GM23248 (cell line): Measurements from ENCODE around the gene EXOG. TPM values are rescaled to one million over a fixed set of nuclear protein-coding genes. Genes with fewer than 3 reads are reported as not detected.

Source experiments
- DNase-seq: peaks from one replicate; pipeline ENCODE4 v3.0.0-alpha.2; 2015
- H2AFZ ChIP-seq: fragments of 200-600 bp; sonication (generic); 2 replicates; pipeline ENCODE4 v1.6.1; 2016; ENCODE audit warnings: antibody characterized with exemption
- H3F3A ChIP-seq: fragments of 200-600 bp; sonication (generic); 2 replicates; pipeline ENCODE4 v1.6.1; 2016; ENCODE audit warnings: mild to moderate bottlenecking, antibody characterized with exemption, mixed run types; ENCODE audit not compliant: insufficient read depth
- H3K27ac ChIP-seq: fragments of 200-600 bp; sonication (generic); 2 replicates; pipeline ENCODE4 v1.5.1; 2016; ENCODE audit warnings: mild to moderate bottlenecking
- H3K27me3 ChIP-seq: fragments of 200-600 bp; sonication (generic); replicated peaks from 2 replicates; pipeline ENCODE4 v1.6.1; 2016; ENCODE audit warnings: mild to moderate bottlenecking; ENCODE audit not compliant: insufficient read depth
- H3K36me3 ChIP-seq: fragments of 200-600 bp; sonication (generic); 2 replicates; pipeline ENCODE4 v1.6.1; 2016; ENCODE audit warnings: low read depth, mild to moderate bottlenecking
- H3K4me1 ChIP-seq: fragments of 200-600 bp; sonication (generic); 2 replicates; pipeline ENCODE4 v1.6.1; 2016; ENCODE audit warnings: mild to moderate bottlenecking; ENCODE audit not compliant: insufficient read depth
- H3K4me2 ChIP-seq: fragments of 200-600 bp; sonication (generic); one replicate; pipeline ENCODE4 v1.6.1; 2016; ENCODE audit warnings: mild to moderate bottlenecking; ENCODE audit not compliant: unreplicated experiment
- H3K4me3 ChIP-seq: fragments of 200-600 bp; sonication (generic); 2 replicates; pipeline ENCODE4 v1.5.1; 2016; ENCODE audit warnings: mild to moderate bottlenecking
- H3K79me2 ChIP-seq: fragments of 200-600 bp; sonication (generic); 2 replicates; pipeline ENCODE4 v1.6.1; 2016; ENCODE audit warnings: mild to moderate bottlenecking; ENCODE audit not compliant: insufficient read depth
- H3K9ac ChIP-seq: fragments of 200-600 bp; sonication (generic); 2 replicates; pipeline ENCODE4 v1.6.1; 2016; ENCODE audit warnings: mild to moderate bottlenecking
- H3K9me2 ChIP-seq: fragments of 200-600 bp; sonication (generic); 2 replicates; pipeline ENCODE4 v1.6.1; 2016; ENCODE audit warnings: mixed run types, mild to moderate bottlenecking, moderate library complexity; ENCODE audit not compliant: insufficient read depth
- H3K9me3 ChIP-seq: fragments of 200-600 bp; sonication (generic); one replicate; pipeline ENCODE4 v1.6.1; 2017; ENCODE audit warnings: low read depth
- H4K20me1 ChIP-seq: fragments of 200-600 bp; sonication (generic); 2 replicates; pipeline ENCODE4 v1.6.0; 2016; ENCODE audit not compliant: insufficient read depth
- EZH2 ChIP-seq: fragments of 200-600 bp; sonication (generic); IDR thresholded peaks from 2 replicates; pipeline ENCODE4 v1.6.1; 2018; ENCODE audit warnings: antibody characterized with exemption, mild to moderate bottlenecking; ENCODE audit not compliant: insufficient read depth, poor library complexity, severe bottlenecking
- EZH2phosphoT487 ChIP-seq: fragments of 200-600 bp; sonication (generic); IDR thresholded peaks from 2 replicates; pipeline ENCODE4 v1.6.1; 2018; ENCODE audit warnings: antibody characterized with exemption, moderate library complexity, mild to moderate bottlenecking, low read depth; ENCODE audit not compliant: insufficient read depth
- WGBS, 2 experiments: methylation state at CpG; one replicate each; pipeline ENCODE4 v1.1.6; 2015 to 2017; ENCODE audit warnings: low lambda C conversion rate in 2 of 2, low coverage in 1 of 2; ENCODE audit errors: missing lambda C conversion rate in 2 of 2; 5-methylcytosine and 5-hydroxymethylcytosine counted together
- in situ Hi-C: fragments of 300-500 bp; cut with MboI; formaldehyde crosslinking; loops from 2 replicates; pipeline ENCODE4 v1.15.0; 2020
- polyA plus RNA-seq: library from polyadenylated mRNA; unstranded; fragments of >200 nt; fragmentation: Nextera tagmentation; extraction: Ambion mirVana; gene quantifications from 2 replicates; pipeline ENCODE4 v1.2.1, GENCODE V29; 2016
- total RNA-seq: library from RNA; depleted of rRNA; stranded (reverse); fragments of >200 nt; shearing (Covaris generic); gene quantifications from 2 replicates; pipeline ENCODE4 v1.2.3, GENCODE V29; 2014

EXOG gene
- total and polyA plus RNA-seq, 2 experiments from 2014 or later = 6.4 to 8.2 TPM

- H3K27me3 ChIP-seq = 0 out of 2 replicates have a peak, but pooled peaks cover 6% of the 10 kb centered on the region
- in situ Hi-C loops = no loop called here
- H3K4me3 ChIP-seq = no peak overlapping the region
- no peaks in the 10 kb centered on the region for H4K20me1 ChIP-seq
- DNase-seq = no peak
- no peaks in the 10 kb centered on the region for H3K79me2 ChIP-seq
- H3K4me2 ChIP-seq = no peak overlapping the region
- no peak overlapping the region for H3K9ac ChIP-seq
- H3K4me1 ChIP-seq = no peaks in the 10 kb centered on the region
- H3K9me3 ChIP-seq = no peaks in the 10 kb centered on the region
- no peaks in the 10 kb centered on the region for H3F3A ChIP-seq
- H3K36me3 ChIP-seq = no peaks in the 10 kb centered on the region
- TF ChIP-seq EZH2phosphoT487 (no peak), EZH2 (no peak)
- 34 to 40% methylated on average over 4 of the region's 4 CpGs for WGBS, 2 experiments
- H2AFZ ChIP-seq = no peak overlapping the region
- no peak overlapping the region for H3K27ac ChIP-seq
- H3K9me2 ChIP-seq = no peaks in the 10 kb centered on the region
Observed at GRCh38 chr3:38567498-38567897, 71.4 kb downstream of the EXOG start.

GRCh38 chr3:38573111-38573510 lies 77.0 kb downstream of the EXOG start:
- in situ Hi-C loops = no loop called here
- no peaks in the 10 kb centered on the region for H3K9me2 ChIP-seq
- H3K27ac ChIP-seq = no peak overlapping the region
- no peak for TF ChIP-seq EZH2phosphoT487
- TF ChIP-seq EZH2 = no peak
- peaks cover 6% of the 10 kb centered on the region; the same call in 1 of the 2 replicates for H3K27me3 ChIP-seq
- H3K36me3 ChIP-seq = no peaks in the 10 kb centered on the region
- H4K20me1 ChIP-seq = no peaks in the 10 kb centered on the region
- no peaks in the 10 kb centered on the region for H3F3A ChIP-seq
- H3K4me2 ChIP-seq = no peak overlapping the region
- no peaks in the 10 kb centered on the region for H3K79me2 ChIP-seq
- H3K4me3 ChIP-seq = no peak overlapping the region
- WGBS, 2 experiments = 77 to 88% methylated on average over 3 of the region's 3 CpGs
- H3K4me1 ChIP-seq = no peaks in the 10 kb centered on the region
- no peaks in the 10 kb centered on the region for H3K9me3 ChIP-seq
- DNase-seq = no peak
- H3K9ac ChIP-seq = no peak overlapping the region
- H2AFZ ChIP-seq = no peak overlapping the region

GRCh38 chr3:38573556-38573955 lies 77.4 kb downstream of the EXOG start:
- TF ChIP-seq EZH2 (no peak), EZH2phosphoT487 (no peak)
- H3K9me2 ChIP-seq = no peaks in the 10 kb centered on the region
- no peak overlapping the region for H3K4me3 ChIP-seq
- no peaks in the 10 kb centered on the region for H4K20me1 ChIP-seq
- H3K4me2 ChIP-seq = no peak overlapping the region
- 2 to 3% methylated on average over 3 of the region's 3 CpGs for WGBS, 2 experiments
- in situ Hi-C loops = no loop called here
- no peak overlapping the region for H2AFZ ChIP-seq
- H3K79me2 ChIP-seq = no peaks in the 10 kb centered on the region
- peaks cover 6% of the 10 kb centered on the region; the same call in 1 of the 2 replicates for H3K27me3 ChIP-seq
- no peak overlapping the region for H3K9ac ChIP-seq
- no peaks in the 10 kb centered on the region for H3K36me3 ChIP-seq
- DNase-seq = no peak
- H3K9me3 ChIP-seq = no peaks in the 10 kb centered on the region
- H3F3A ChIP-seq = no peaks in the 10 kb centered on the region
- no peak overlapping the region for H3K27ac ChIP-seq
- no peaks in the 10 kb centered on the region for H3K4me1 ChIP-seq

GRCh38 chr3:38574411-38575278 lies 78.5 kb downstream of the EXOG start:
- WGBS, 2 experiments = 3 to 9% methylated on average over 6 of the region's 6 CpGs
- no peaks in the 10 kb centered on the region for H3K9me2 ChIP-seq
- no peaks in the 10 kb centered on the region for H3K79me2 ChIP-seq
- H3K4me3 ChIP-seq = no peak overlapping the region
- H3K27me3 ChIP-seq = no peaks in the 10 kb centered on the region; the same call in 1 of the 2 replicates
- H3K9ac ChIP-seq = no peak overlapping the region
- H3K27ac ChIP-seq = no peak overlapping the region
- H3K36me3 ChIP-seq = no peaks in the 10 kb centered on the region
- TF ChIP-seq EZH2phosphoT487 (no peak), EZH2 (no peak)
- H3K9me3 ChIP-seq = no peaks in the 10 kb centered on the region
- in situ Hi-C loops = no loop called here
- H3K4me2 ChIP-seq = no peak overlapping the region
- H2AFZ ChIP-seq = no peak overlapping the region
- H4K20me1 ChIP-seq = no peaks in the 10 kb centered on the region
- peak; percentile 60 for DNase-seq
- no peaks in the 10 kb centered on the region for H3F3A ChIP-seq
- H3K4me1 ChIP-seq = no peaks in the 10 kb centered on the region
